Measurements from ENCODE around the gene SCD.

DNA sequence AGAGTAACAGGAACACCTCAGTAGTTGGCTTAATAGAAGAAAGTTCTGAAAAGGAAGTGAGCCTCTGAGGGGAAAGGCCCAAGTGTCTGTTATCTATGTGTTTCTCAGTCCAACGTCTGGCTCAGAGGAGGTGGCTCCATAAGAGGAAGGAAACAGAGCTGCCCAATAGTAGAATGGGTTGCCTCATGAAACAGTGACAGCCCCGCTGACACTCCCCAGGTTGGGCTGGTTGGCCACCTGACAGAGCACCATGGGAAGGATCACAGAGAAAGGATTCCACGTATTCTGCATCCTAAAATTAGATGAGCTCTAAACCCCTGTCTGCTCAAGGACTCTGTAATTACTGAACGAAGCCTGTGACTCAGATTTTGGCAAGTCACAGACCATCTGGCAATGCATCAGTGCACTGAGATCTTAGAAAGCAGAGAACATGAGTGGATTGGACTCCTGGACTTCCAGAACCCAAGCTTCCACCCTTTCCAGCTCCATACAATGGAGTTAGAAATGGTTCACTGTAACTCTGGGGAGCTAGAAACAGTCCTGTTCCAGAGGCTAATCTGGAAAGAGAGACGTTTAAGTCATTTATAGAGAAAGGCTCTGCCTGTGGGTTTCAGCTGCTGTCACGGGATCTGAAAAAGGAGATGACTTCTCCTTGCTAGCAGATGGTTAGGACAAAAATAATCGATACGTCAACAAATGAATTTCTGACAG, 19.9 kb upstream of the SCD start:
- TF ChIP-seq TAF1 (IDR thresholded peaks at IDR 0.05; ENCODE audit: low read depth) (no peak), CREB1 (IDR thresholded peaks at IDR 0.05; ENCODE audit: low read depth) (no peak)
